HEK293 (cell line): Measurements from ENCODE around the gene ETHE1.
A peak's percentile ranks its signal among the peaks of the same experiment; 100 is the strongest.

Experiments
- GLIS2 ChIP-seq: fragments of 450-650 bp; formaldehyde crosslinking; IDR thresholded peaks from 2 replicates; pipeline ENCODE4 v1.5.1; 2016; ENCODE audit warnings: missing biosample characterization, missing genetic modification characterization
- REPIN1 ChIP-seq: fragments of 450-650 bp; formaldehyde crosslinking; IDR thresholded peaks from 2 replicates; pipeline ENCODE4 v1.5.1; 2017; ENCODE audit warnings: missing biosample characterization, missing genetic modification characterization, low read depth
- REST ChIP-seq: fragments of 450-650 bp; formaldehyde crosslinking; IDR thresholded peaks from 2 replicates; pipeline ENCODE4 v1.5.1; 2016; ENCODE audit warnings: missing biosample characterization, missing genetic modification characterization
- ZBTB26 ChIP-seq: fragments of 450-650 bp; formaldehyde crosslinking; optimal IDR thresholded peaks from 2 replicates; pipeline ENCODE3; 2016; ENCODE audit warnings: missing biosample characterization, mild to moderate bottlenecking, missing genetic modification characterization
- ZBTB8A ChIP-seq: fragments of 450-650 bp; formaldehyde crosslinking; IDR thresholded peaks from 2 replicates; pipeline ENCODE4 v1.5.1; 2016; ENCODE audit warnings: missing biosample characterization, missing genetic modification characterization
- ZNF121 ChIP-seq: fragments of 450-650 bp; formaldehyde crosslinking; IDR thresholded peaks from 2 replicates; pipeline ENCODE4 v1.5.1; 2016; ENCODE audit warnings: missing biosample characterization, missing genetic modification characterization
- ZNF132 ChIP-seq: fragments of 450-650 bp; formaldehyde crosslinking; IDR thresholded peaks from 2 replicates; pipeline ENCODE4 v1.5.1; 2017; ENCODE audit warnings: missing biosample characterization, missing genetic modification characterization, borderline replicate concordance
- ZNF138 ChIP-seq: fragments of 450-650 bp; formaldehyde crosslinking; IDR thresholded peaks from 2 replicates; pipeline ENCODE4 v1.5.1; 2016; ENCODE audit warnings: missing biosample characterization, missing genetic modification characterization, borderline replicate concordance
- ZNF140 ChIP-seq: fragments of 450-650 bp; formaldehyde crosslinking; IDR thresholded peaks from 2 replicates; pipeline ENCODE4 v1.5.1; 2016; ENCODE audit warnings: missing biosample characterization, missing genetic modification characterization
- ZNF202 ChIP-seq: fragments of 450-650 bp; formaldehyde crosslinking; IDR thresholded peaks from 2 replicates; pipeline ENCODE4 v1.5.1; 2016; ENCODE audit warnings: missing biosample characterization, missing genetic modification characterization, borderline replicate concordance
- ZNF280C ChIP-seq: fragments of 450-650 bp; formaldehyde crosslinking; IDR thresholded peaks from 2 replicates; pipeline ENCODE4 v1.5.1; 2016; ENCODE audit warnings: missing biosample characterization, missing genetic modification characterization
- ZNF292 ChIP-seq: fragments of 450-650 bp; formaldehyde crosslinking; IDR thresholded peaks from 2 replicates; pipeline ENCODE4 v1.5.1; 2016; ENCODE audit warnings: low read depth, missing biosample characterization, missing genetic modification characterization, borderline replicate concordance
- ZNF518A ChIP-seq: fragments of 450-650 bp; formaldehyde crosslinking; conservative IDR thresholded peaks from 2 replicates; pipeline ENCODE4 v1.5.1; 2016; ENCODE audit warnings: low read depth, missing biosample characterization, missing genetic modification characterization
- ZNF521 ChIP-seq: fragments of 450-650 bp; formaldehyde crosslinking; IDR thresholded peaks from 2 replicates; pipeline ENCODE4 v1.5.1; 2017; ENCODE audit warnings: missing biosample characterization, mild to moderate bottlenecking, missing genetic modification characterization
- ZNF544 ChIP-seq: fragments of 450-650 bp; formaldehyde crosslinking; IDR thresholded peaks from 2 replicates; pipeline ENCODE4 v1.5.0; 2017; ENCODE audit warnings: missing biosample characterization, missing genetic modification characterization
- ZNF560 ChIP-seq: fragments of 450-650 bp; formaldehyde crosslinking; IDR thresholded peaks from 2 replicates; pipeline ENCODE4 v1.5.1; 2017; ENCODE audit warnings: missing biosample characterization, missing genetic modification characterization, borderline replicate concordance
- ZNF660 ChIP-seq: fragments of 450-650 bp; IDR thresholded peaks from 2 replicates; pipeline ENCODE4 v1.5.1; 2018; ENCODE audit warnings: missing biosample characterization, mild to moderate bottlenecking, missing genetic modification characterization
- ZNF692 ChIP-seq: fragments of 450-650 bp; formaldehyde crosslinking; IDR thresholded peaks from 2 replicates; pipeline ENCODE4 v1.5.1; 2016; ENCODE audit warnings: missing biosample characterization, missing genetic modification characterization
- ZNF792 ChIP-seq: fragments of 450-650 bp; formaldehyde crosslinking; IDR thresholded peaks from 2 replicates; pipeline ENCODE4 v1.5.1; 2016; ENCODE audit warnings: missing biosample characterization, missing genetic modification characterization
- TF ChIP-seq, protein P1 (sequence below): fragments of 450-650 bp; formaldehyde crosslinking; IDR thresholded peaks from 2 replicates; pipeline ENCODE4 v1.5.1; 2016; ENCODE audit warnings: missing biosample characterization, missing genetic modification characterization
- TF ChIP-seq, protein P2 (sequence below): fragments of 450-650 bp; formaldehyde crosslinking; IDR thresholded peaks from 2 replicates; pipeline ENCODE4 v1.5.1; 2016; ENCODE audit warnings: missing biosample characterization, missing genetic modification characterization

Gene ETHE1

GRCh38 chr19:43504426-43505185 is 22.4 kb downstream of the ETHE1 start, which contains the start of gene PHLDB3 (continued):
- TF ChIP-seq, protein P1, sequence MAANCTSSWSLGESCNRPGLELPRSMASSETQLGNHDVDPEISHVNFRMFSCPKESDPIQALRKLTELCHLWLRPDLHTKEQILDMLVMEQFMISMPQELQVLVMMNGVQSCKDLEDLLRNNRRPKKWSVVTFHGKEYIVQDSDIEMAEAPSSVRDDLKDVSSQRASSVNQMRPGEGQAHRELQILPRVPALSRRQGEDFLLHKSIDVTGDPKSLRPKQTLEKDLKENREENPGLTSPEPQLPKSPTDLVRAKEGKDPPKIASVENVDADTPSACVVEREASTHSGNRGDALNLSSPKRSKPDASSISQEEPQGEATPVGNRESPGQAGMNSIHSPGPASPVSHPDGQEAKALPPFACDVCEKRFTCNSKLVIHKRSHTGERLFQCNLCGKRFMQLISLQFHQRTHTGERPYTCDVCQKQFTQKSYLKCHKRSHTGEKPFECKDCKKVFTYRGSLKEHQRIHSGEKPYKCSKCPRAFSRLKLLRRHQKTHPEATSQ (tag by site-specific recombination), result no peak
- TF ChIP-seq GLIS2 (tag by site-specific recombination) (peak; percentile 98), ZNF544 (tag by site-specific recombination) (no peak), ZNF202 (tag by site-specific recombination) (no peak), ZNF560 (tag by site-specific recombination) (no peak), ZNF792 (tag by site-specific recombination) (no peak; the same call in 1 of the 2 replicates), ZNF121 (no peak), ZNF521 (no peak), ZBTB8A (tag by site-specific recombination) (no peak; the same call in 1 of the 2 replicates), ZNF132 (no peak), ZNF518A (tag by site-specific recombination) (no peak; the same call in 1 of the 2 replicates), ZNF140 (tag by site-specific recombination) (no peak; the same call in 1 of the 2 replicates), REPIN1 (tag by site-specific recombination) (0 out of 2 replicates have a peak, but pooled peaks have one; percentile 76), ZBTB26 (tag by site-specific recombination) (peak; percentile 68), ZNF692 (tag by site-specific recombination) (peak; percentile 76; the same call in 1 of the 2 replicates), ZNF280C (no peak), REST (tag by site-specific recombination) (peak; percentile 13; the same call in 1 of the 2 replicates), ZNF660 (tag by site-specific recombination) (no peak), ZNF292 (tag by site-specific recombination) (no peak), ZNF138 (tag by site-specific recombination) (no peak)
- TF ChIP-seq, protein P2, sequence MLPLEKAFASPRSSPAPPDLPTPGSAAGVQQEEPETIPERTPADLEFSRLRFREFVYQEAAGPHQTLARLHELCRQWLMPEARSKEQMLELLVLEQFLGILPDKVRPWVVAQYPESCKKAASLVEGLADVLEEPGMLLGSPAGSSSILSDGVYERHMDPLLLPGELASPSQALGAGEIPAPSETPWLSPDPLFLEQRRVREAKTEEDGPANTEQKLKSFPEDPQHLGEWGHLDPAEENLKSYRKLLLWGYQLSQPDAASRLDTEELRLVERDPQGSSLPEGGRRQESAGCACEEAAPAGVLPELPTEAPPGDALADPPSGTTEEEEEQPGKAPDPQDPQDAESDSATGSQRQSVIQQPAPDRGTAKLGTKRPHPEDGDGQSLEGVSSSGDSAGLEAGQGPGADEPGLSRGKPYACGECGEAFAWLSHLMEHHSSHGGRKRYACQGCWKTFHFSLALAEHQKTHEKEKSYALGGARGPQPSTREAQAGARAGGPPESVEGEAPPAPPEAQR (tag by site-specific recombination), result peak; percentile 30; the same call in 1 of the 2 replicates
